SU-DHL-6 (cell line): Measurements from ENCODE around the gene COPS9.

ENCODE experiments used
- CTCF ChIP-seq: fragments of 200-600 bp; sonication (generic); IDR thresholded peaks from one replicate; pipeline ENCODE4 v1.5.1; 2017; ENCODE audit warnings: antibody characterized with exemption, mild to moderate bottlenecking, low read length, moderate library complexity; ENCODE audit not compliant: insufficient read depth, poor library complexity, severe bottlenecking
- EZH2phosphoT487 ChIP-seq: fragments of 200-600 bp; sonication (generic), shearing (Covaris generic); conservative IDR thresholded peaks from 2 replicates; pipeline ENCODE4 v1.6.1; 2018; ENCODE audit warnings: mild to moderate bottlenecking, antibody characterized with exemption, low read length, moderate library complexity, mixed read lengths

- TF ChIP-seq CTCF (no peak), EZH2phosphoT487 (no peak)
These were observed 6.8 kb upstream of the COPS9 start for GRCh38 chr2:240142859-240143258.
